Fibroblast of skin of back (primary cell): ENCODE measurements around the gene IQCF6.
"Not testable (repeated sequence)": the region's sequence is repeated elsewhere in the genome, so short reads cannot be mapped to it uniquely, and the experiment has no call there.

Source experiments
- DNase-seq: peaks from one replicate; pipeline ENCODE4 v3.0.0-alpha.2; 2013

The IQCF6 gene

DNA sequence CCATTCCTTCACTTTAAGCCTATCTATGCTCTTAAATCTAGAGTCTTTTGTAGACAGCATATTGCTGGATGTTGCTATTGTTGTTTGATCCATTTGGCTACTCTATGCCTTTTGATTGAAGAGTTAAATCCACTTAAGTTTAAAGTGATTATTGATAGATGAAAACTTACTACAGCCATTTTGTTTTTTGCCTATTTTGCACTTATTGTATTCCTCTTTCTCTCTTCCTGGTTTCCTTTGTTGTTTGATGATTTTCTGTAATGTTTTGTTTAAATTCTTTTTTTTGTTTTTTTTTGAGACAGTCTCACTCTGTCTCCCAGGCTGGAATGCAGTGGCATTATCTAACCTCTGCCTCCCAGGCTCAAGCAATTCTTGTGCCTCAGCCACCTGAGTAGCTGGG is 19.8 kb downstream of the IQCF6 start:
- DNase-seq = no peak

GRCh38 chr3:51753763-51754750 is 25.0 kb downstream of the IQCF6 start:
- DNase-seq = not testable (repeated sequence)

DNA sequence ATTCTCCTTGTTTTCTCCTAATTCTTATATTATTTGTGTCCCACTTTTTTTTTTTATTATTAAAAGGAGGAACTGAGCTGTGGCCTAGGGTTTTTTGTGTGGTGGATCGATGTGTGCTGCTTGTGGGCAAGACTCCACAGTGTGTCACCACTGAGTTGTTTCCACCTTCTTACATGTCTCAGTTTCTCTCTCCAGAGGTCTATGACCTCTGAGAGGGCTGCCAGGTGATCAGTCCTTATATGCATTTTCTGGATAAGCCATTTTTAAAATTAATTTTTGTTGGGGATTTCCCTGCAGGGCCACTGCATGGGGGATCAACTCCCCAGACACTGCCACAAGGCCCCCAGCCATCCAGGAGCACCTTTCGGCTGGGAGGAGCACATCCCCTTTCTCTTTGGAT is 27.8 kb downstream of the IQCF6 start:
- no peak for DNase-seq

DNA sequence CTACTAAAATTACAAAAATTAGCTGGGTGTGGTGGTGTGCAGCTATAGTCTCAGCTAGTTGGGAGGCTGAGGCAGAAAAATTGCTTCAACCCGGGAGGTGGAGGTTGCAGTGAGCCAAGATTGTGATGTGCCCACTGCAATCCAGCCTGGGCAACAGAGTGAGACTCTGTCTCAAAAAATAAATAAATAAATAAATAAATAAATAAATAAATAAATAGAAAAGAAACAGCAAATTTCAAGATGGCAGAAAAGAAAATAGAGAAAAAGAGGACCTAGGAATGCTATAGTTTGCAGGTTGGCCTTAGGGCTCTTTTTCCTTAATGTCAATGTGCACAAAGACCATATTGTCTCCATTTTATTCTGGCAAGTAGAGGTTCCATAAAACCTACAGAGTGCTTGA is 28.2 kb downstream of the IQCF6 start:
- DNase-seq = no peak

- no peak for DNase-seq
These were observed 30.7 kb downstream of the IQCF6 start for GRCh38 chr3:51748327-51748726.

GRCh38 chr3:51747840-51748239 is 31.2 kb downstream of the IQCF6 start:
- DNase-seq = no peak

DNA sequence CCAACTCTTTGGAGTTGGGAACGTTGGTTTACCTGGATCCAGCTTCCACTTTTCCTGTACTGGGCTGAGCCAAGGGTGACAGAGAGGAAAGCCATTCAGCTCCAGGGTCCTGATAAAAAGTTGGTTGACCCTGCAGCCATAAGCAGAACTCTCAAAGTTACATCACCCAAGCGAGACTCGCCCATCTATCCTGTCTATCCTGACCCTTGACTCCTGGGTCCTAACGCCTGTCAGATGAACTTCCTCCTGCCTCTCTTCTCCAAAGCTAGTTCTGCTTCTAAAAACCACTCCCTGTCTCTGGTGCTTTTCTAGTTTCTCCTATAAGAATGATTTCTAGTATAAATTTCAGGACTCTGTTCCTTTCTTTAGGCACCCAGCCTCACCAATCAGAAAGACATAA is 36.1 kb downstream of the IQCF6 start:
- not testable (repeated sequence) for DNase-seq

GRCh38 chr3:51742320-51742719 is 36.7 kb downstream of the IQCF6 start:
- not testable (repeated sequence) for DNase-seq

DNA sequence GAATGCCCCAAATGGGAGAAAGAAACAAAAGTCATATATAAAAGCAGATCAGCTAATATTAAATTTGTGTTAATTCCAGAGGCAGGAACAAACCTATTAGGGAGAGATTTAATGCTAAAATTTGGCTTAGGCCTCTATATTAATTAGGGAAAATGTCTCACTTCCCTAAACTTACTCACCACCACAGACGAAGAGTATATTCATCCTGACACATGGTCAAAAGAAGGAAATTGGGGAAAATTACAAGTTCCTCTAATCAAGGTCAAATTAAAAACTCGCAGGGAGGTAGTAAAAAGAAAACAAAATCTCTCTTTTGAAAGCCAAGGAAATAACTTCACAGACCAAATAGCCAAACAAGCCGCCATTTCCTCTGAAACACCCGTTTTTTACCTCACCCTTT is 39.9 kb downstream of the IQCF6 start:
- DNase-seq = no peak

DNA sequence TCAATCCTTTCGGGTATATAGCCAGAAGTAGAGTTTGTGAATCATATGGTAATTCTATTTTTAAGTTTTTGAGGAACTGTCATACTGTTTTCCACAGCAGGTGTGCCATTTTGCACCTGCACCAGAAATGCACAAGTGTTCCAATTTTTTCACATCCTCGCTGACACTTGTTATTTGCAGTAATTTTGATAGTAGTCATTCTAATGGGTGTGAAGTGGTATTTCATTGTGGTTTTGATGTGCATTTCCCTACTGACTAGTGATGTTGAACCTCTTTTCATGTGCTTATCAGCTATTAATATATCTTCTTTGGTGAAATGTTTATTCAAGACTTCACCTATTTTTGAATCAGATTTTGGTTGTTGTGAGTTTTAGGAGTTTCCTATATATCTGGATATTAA is 43.1 kb downstream of the IQCF6 start:
- DNase-seq = no peak

DNA sequence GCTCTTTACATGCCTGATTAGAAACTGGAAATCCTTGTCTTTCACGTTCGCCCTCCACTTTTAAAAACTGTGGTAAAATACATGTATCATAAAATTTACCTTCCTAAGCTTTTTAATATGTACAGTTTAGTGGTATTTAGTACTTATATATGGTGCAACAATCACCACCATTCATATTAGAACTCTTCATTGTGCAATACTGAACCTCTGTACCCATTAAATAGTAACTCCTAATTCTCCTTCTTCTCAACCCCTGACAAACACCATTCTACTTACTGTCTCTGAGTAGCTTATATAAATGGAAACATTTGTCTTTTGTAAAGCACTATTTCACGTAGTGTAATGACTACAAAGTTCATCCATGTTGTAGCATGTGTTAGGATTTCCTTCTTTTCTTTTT is 44.0 kb downstream of the IQCF6 start:
- no peak for DNase-seq

DNA sequence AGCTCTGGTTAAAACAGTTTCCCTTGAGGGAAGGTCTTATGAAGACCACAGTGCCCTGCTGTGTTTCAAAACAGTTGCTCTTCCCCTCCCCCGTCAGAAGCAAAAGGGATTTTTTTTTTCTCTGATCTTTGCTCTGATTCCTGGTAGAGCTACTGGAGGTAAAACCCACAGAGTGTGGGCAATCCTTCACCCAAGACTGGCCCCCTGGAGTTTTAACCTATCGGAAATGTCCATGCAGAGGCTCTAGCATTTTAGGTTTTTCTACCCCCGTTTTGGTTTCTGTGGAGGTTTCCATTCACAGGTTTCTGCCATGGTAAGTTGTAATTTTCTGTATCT is 44.5 kb downstream of the IQCF6 start:
- no peak for DNase-seq

GRCh38 chr3:51733859-51734571 is 45.0 kb downstream of the IQCF6 start:
- no peak for DNase-seq

GRCh38 chr3:51729042-51729633 is 49.9 kb downstream of the IQCF6 start:
- no peak for DNase-seq
